SU-DHL-6 (cell line): ENCODE data around the gene EDRF1.

ENCODE experiments used
- EZH2phosphoT487 ChIP-seq: fragments of 200-600 bp; sonication (generic), shearing (Covaris generic); conservative IDR thresholded peaks from 2 replicates; pipeline ENCODE4 v1.6.1; 2018; ENCODE audit warnings: mild to moderate bottlenecking, antibody characterized with exemption, low read length, moderate library complexity, mixed read lengths
- TF ChIP-seq, protein P1 (sequence below): fragments of 200-600 bp; sonication (generic); IDR thresholded peaks from one replicate; pipeline ENCODE4 v1.5.1; 2017; ENCODE audit warnings: antibody characterized with exemption, mild to moderate bottlenecking, low read length, moderate library complexity; ENCODE audit not compliant: insufficient read depth, poor library complexity, severe bottlenecking

DNA sequence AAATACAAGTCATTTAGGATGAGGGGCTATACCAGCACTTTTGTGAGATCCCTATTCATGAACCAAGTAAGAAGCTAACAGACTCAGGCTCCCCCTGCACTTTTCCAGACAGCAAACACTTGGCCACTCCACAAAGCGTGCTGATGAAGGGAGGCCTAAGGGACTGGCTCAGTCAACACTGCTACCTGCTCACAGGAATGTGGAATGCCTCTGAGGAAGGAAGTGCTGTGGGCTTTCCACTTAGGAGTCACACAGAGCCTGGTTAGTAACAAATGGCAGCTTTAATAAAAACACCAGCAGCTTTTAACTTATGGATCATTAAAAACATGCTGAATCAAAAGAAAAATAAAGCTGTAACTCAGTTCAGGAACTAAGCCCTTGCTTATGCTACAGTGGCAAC is 88.5 kb downstream of the EDRF1 start:
- TF ChIP-seq, protein P1, sequence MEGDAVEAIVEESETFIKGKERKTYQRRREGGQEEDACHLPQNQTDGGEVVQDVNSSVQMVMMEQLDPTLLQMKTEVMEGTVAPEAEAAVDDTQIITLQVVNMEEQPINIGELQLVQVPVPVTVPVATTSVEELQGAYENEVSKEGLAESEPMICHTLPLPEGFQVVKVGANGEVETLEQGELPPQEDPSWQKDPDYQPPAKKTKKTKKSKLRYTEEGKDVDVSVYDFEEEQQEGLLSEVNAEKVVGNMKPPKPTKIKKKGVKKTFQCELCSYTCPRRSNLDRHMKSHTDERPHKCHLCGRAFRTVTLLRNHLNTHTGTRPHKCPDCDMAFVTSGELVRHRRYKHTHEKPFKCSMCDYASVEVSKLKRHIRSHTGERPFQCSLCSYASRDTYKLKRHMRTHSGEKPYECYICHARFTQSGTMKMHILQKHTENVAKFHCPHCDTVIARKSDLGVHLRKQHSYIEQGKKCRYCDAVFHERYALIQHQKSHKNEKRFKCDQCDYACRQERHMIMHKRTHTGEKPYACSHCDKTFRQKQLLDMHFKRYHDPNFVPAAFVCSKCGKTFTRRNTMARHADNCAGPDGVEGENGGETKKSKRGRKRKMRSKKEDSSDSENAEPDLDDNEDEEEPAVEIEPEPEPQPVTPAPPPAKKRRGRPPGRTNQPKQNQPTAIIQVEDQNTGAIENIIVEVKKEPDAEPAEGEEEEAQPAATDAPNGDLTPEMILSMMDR, result no peak
- no peak for TF ChIP-seq EZH2phosphoT487
